ENCODE measurements around the gene PITRM1.
"Not testable (repeated sequence)": the region's sequence is repeated elsewhere in the genome, so short reads cannot be mapped to it uniquely, and the experiment has no call there.

The PITRM1 gene, protein sequence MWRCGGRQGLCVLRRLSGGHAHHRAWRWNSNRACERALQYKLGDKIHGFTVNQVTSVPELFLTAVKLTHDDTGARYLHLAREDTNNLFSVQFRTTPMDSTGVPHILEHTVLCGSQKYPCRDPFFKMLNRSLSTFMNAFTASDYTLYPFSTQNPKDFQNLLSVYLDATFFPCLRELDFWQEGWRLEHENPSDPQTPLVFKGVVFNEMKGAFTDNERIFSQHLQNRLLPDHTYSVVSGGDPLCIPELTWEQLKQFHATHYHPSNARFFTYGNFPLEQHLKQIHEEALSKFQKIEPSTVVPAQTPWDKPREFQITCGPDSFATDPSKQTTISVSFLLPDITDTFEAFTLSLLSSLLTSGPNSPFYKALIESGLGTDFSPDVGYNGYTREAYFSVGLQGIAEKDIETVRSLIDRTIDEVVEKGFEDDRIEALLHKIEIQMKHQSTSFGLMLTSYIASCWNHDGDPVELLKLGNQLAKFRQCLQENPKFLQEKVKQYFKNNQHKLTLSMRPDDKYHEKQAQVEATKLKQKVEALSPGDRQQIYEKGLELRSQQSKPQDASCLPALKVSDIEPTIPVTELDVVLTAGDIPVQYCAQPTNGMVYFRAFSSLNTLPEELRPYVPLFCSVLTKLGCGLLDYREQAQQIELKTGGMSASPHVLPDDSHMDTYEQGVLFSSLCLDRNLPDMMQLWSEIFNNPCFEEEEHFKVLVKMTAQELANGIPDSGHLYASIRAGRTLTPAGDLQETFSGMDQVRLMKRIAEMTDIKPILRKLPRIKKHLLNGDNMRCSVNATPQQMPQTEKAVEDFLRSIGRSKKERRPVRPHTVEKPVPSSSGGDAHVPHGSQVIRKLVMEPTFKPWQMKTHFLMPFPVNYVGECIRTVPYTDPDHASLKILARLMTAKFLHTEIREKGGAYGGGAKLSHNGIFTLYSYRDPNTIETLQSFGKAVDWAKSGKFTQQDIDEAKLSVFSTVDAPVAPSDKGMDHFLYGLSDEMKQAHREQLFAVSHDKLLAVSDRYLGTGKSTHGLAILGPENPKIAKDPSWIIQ

DNA sequence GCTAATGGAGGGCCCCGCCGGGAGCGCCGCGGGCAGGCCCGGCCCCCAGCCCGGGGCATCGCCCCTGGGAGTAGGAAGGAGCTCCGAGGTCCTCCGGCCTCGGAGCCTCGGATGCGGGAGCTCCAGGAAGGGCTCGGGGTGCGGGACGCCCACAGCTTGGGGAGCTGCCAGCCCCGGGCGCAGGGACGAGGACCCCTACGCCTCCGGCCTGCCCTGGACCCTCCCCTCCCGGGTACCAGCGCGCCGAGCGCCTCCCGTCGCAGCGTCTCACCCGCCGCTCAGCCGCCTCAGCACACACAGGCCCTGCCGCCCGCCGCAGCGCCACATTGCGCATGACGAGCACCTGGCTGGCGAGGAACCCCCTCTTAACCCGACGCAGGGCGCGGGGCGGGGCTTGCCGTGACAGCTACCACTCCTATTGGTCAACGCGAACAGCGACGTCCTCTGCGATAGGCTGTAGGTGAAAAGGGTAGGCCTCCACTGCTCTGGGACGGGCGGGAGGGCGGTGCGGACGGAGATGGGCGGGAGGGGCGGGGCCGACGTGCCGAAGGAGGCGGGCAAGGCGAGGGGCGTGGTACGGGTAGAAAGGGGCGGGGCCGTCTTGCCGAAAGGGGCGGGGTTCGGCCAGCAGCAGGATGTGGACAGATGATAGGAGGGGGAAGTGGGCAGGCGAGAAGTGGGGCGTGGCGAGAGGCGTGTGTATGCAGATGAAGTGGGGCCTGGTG lies at the start of gene PITRM1:
Gene PITRM1, minus strand, starts transcription at position 337 of the 725 bp plus-strand sequence. Its CDS starts 10 bp downstream, at position 327.
- peak; percentile 97 for DNase-seq

DNA sequence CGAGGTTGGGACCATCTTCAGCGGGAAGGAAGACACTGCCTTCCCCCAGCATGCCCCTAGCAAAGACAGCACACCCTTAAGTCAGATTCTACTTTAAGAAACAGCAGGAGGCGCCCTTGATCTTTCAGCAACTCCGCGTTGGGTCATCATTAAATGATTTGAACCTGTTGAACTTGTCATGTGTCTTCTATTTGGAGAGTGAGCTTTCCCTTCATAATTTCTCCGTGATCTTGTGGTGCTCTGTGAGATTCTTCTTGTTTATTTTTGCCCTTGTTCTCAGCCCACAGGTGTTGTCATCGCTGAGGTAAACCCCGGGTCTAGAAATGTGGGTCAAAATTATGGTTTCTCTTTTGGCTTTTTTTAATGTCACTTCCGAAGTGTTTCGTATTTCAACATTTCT lies 49.5 kb upstream of the PITRM1 start:
- no peak for DNase-seq

DNA sequence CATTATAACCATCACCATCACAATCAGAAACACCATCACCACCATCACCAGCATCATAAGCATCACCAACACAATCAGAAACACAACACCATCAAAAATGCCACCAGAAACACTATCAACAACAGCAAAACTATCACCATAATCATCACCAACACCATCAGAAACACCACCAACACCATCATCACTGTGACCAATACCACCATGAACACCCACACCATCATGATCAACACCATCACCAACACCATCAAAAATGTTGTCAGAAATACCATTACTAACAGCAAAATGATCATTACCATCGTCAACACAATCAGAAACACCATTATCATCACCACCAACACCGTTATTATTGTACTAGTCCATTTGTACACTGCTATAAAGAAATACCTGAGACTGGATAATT lies 49.0 kb upstream of the PITRM1 start:
- DNase-seq, result not testable (repeated sequence)

DNA sequence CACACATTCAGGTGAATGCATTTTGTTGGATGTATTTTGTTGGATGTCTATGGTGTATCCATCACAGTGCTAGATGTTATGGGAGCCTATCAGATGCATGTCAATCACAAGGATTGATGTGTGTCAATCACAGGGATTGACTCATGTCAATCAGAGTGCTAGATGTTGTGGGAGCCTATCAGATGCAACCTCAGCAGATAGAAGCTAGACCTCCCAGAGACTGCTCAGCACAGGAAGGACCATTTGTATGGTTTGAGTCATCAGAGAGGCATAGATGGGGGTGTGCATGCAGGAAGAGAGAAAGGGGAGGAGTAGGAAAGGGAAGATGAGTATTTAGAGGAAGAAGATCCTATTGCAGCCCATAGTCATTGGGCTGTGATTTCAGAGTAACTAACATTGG lies 48.3 kb upstream of the PITRM1 start:
- DNase-seq, result no peak

DNA sequence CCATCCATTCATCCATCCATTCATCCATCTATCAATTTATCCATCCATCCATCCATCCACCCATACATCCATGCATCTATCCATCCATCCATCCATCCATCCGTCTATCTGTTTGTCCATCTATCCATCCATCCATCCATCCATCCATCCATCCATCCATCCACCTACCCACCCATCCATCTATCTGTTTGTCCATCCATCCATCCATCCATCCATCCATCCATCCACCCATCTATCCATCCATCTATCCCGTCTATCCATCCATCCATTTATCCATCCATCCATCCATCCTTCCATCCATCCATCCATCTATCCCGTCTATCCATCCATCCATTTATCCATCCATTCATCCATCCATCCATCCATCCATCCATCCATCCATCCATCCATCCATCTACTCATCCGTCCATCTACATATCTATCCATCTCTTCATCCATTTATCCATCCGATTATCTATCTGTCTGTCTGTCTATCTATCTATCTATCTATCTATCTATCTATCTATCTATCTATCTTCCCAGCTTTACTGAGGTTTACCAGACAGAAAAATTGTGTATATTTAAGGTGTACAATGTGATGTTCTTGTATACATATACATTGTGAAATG lies 46.5 kb upstream of the PITRM1 start:
- not testable (repeated sequence) for DNase-seq

DNA sequence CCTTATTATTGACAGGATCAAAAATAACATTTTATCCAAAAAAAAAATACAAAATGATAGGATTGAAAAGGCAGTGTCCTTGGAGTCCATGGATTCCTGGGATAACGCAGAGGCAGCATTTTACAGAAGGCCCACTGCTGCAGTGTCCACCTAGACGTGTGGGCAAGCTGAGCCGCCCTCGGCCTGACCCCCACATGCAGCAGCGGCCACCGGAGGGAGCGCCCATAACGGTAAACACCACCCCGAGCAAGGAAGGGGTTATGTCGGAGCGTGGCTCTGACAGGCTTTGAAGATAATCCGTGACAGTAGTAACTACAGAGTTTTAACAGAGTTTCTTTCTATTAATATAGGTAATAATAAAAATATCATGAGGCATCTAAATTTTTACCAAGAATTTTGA lies 45.3 kb upstream of the PITRM1 start:
- no peak for DNase-seq

DNA sequence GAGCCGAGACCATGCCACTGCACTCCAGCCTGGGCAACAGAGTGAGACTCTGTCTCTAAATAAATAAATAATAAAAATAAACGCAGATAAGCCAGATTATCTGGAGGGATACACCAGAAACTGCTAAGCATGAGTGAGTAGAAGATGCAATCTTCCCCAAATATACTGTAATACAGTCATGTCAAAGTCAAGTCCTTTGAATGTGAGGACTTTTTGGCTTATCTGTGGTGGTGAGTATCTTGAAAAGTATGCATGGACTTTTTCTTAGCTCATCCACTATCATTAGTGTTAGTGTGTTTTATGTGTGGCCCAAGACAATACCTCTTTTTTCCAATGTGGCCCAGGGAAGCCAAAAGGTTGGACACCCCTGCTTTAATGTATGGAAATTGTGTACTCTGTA lies 44.7 kb upstream of the PITRM1 start:
- no peak for DNase-seq

DNA sequence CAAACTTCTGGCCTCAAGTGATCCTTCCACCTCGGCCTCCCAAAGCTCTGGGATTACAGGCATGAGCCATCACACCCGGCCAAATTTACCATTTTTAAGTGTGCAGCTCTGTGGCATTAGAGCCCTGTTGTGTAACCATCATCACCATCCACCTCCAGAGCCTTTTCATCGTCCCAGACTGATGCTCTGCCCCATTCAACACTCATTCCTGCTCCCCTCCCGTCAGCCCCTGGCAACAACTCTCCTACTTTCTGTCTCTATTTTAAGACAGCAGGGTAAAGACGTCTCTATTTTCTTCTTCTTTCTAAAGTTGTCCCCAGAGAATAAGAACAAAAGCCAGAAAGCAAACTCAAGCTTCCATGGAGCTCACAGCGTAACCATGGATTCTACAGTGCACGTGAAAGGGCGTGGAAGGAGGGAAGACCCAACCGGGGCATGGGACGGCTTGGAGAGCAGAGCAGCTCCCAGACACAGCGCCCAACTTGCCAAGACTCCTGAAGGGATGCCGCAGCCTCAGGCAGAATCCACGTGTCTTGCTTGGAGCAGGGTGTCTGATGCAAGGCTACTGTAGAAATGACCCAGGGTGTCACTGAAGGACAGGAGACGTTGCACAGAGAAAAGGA lies 42.7 kb upstream of the PITRM1 start:
- DNase-seq, result no peak

DNA sequence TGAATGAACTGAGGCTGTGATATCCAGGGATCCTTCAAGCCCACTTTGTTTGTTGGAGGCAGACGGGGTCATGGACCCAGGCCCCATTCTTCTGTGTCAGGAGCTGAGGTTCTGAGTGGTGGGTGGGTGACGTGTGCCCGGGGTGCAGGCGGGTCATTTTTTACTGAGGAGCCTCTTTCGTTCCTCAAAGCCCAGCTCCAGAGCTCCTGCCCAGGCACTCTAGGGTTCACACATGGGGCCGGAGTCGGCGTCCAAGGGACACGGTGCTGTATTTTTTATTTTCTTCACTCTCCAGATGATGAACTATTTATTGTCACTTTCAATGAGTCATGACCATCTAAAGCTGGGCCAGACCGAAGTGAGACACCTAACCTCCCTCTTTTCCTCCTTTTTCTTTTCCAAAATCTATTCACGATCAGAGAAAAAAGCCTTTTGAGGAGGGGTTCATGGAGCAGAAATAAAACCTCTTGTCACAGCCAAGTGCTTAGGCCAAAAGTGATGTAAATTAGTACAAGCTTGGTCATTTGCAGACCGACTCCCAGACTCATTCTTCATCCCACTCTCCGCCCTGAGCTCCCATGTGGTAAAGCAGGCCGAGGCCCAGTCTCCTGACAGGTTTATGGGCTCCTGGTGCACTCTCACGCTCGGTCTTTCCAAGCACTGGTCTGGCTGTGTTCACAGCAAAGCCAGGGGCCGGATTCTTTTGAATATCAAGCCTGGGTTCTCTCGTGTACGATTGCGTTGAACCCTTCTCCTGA lies 41.4 kb upstream of the PITRM1 start:
- no peak for DNase-seq

DNA sequence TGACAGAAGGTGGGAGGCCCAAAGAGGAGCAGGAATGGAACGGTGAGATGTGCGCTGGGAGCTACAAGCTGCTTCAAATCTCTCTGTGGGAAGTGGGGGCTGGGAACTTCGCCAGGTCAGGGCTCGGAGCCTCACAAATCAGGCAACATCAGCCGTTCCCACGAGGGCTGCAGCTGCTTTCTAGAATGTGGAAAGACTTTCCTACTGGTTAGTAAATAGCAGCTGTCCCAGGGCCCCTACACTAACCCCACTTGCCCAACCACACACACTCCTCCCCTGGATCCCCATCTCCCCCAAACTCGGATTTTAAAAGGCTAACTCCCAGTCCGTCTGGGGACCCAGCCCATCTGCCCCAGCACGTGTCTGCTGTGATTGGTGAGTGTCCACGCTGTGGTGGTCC lies 40.6 kb upstream of the PITRM1 start:
- no peak for DNase-seq

DNA sequence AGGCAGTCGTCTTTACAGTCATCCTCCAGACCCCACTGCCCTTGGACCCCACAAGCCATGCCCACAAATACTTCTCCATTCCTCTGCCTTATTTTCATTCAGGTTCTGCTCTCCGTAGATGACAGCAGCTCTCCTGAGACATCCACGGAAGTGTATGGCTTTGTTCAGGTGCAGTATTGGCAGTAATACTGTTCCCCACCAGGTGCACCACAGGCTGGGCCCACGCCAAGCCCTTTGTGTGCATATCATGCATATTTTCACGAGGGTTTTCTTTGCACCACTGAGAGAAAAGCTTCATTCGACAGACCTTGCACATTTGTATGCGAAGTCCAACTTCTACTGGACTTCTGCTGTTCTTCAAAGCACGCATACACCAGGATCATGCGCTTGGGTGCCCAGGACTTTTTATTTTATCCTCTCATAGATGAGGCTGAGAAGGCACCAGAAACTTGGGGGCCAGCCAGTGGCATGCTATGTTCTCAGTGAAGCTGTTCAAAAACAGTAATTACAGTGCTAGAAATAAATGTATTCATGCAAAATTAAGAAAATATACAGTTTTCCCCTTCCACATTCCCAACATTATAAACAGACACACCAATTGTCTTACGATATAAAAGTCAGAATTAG lies 37.8 kb upstream of the PITRM1 start:
- DNase-seq, result peak; percentile 28

DNA sequence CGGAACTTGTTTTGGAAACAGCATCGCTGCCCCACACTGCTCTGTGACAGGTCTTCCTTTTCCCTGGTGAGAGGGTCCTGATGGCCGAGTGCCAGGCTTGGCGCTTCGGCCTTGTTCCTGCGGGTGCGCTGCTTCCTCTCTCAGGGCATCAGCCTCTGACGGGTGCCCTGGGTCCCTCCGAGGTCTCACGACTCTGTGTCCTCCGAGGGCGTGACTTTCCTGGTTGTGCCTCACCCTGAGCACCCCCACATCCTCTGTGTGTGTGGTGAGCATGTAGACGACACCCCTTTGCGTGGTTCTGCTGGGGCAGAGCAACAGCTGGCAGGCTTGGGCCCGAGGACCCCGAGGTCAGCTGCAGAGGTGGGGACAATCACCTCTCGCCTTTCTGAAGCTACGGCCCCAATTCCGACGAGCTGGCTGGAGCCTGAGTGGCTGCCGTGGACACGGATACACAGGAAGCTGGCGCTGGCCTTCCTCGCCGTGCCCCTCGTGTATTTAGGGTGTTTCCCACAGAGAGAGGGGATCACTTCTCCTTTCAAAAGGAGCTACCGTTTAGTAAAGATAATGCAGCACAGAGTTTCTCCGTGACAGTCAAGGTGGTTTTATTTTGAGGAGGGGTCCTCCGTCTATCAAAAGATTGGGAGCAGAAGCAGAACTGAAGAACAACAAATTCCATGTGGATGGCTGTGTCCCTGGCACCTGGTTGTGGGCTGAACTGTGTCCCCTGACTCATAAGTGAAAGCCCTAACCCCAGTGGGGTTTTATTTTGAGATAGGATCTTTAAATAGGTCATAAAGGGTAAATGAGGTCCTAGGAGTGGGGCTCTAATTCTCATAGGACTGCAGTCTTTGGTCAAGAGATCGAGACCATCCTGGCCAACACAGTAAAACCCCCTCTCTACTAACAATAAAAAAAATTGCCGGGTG lies 36.2 kb upstream of the PITRM1 start:
- no peak for DNase-seq

DNA sequence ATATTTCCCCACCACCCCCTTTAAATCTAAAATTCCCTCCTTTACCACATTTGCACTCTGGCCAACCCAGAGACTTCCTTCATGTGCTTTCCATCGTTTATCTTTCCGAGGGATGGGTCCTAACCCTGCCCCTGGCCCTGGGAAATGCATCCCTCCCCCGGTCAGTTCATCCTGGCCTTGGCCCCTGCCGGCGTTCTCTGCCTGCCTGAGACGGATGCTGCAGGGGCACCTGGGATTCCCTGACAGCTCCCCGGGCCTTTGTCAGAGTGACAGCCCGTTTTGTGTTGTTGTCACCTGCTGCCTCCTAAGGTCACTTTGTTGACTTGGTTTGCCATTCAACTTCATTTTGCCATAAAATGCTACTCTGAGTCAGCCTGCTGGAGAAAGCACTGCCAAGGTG lies 34.8 kb upstream of the PITRM1 start:
- DNase-seq, result no peak

DNA sequence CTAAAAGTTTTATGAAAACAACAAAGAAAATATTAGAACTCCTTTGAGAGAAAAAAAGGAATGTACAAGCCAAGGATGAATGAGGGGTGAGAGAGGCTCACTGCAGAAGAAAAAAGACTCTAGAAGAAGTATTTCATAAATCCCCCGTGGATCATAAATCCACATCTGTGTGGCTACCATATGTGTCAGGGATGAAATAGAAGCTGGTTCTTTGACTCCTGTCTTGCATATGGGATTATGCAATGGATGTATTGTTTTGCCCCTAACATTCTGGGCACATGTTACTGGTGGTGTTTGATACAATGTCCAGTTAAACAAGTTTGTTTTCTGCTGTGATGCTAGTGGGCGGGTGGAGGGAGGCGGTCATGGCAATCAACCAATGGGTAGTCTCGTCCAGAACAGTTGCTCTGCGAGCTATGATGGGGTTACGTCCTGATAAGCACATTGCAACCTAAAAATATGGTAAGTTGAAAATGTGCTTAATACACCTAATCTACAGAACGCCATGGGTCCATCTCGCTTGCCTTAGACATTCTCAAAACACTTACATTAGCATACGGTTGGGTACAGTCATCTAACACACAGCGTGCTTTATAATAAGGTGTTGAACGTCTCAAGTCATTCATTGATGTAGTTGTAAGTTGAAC lies 34.1 kb upstream of the PITRM1 start:
- DNase-seq, result no peak

DNA sequence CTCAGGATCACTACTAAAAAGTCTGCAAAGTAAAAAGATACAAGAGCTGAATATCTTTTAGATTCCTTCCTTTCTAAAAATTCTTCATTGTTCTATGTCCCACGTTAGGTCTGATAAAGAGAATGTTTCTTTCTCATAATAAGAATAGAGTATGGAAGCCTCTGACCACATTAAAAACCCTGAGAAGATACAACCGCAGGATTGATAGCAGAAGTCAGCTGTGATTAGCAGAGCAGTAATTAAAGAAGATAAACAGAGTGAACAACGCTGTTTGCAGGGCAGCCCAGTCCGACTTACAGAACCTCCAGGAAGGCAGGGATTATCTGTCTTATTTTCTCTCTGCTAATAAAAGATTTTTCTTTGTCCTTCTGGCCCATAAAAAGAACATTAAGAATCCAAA lies 31.4 kb upstream of the PITRM1 start:
- no peak for DNase-seq

DNA sequence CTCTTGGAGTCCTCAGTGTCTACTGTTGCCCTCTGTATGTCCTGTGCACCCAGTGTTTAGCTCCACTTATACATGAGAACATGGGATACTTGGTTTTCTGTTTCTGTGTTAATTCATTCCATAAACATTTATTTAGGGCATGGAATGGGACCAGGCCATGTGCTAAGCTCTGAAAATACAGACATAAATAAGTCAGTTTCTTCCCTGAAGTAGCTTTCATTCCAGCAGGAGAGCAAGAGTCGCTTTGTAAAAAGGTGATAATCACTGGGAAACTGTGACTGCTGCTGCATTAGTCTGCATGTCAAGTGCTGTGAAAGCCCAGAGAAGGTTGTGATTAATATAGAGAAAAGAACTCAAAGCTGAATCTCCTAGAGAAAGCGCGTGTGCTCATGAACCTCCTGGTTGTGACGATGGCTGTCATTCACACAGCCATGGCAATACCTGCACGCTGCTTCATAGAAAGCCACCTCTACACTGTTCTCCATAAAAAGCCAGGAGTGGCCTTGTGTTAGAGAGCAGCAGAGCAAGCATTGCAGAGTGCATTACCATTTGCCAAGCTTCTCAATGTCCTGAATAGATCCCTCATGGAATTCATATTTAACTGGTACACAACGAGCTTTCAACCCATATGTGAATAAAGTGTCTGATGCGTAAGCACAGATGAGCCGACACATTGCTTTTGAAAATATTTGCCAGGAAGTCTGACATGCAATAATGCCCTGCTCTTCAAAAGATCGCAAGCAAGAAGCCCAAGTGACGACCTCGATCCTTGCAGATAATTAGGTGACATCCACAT lies 30.6 kb upstream of the PITRM1 start:
- no peak for DNase-seq

DNA sequence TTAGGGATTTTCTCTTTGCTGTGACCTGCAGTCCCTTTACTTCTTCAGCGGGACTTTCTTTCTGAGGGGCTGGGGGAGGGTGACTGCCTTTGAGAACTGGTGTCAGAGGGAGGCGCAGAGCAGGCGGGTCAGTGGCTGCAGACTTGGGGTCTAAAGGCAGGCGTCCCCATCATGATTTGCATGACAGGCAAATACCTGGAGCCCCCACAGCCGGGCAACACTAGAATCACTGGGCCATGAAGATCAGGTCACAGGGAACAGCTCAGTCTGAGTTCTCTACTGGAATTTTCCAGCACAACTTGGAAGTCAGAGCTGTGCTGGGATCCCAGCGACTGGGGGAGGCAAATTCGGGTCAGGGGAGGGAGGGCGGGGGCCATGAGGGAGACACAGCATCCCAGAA lies 29.2 kb upstream of the PITRM1 start:
- DNase-seq, result no peak

DNA sequence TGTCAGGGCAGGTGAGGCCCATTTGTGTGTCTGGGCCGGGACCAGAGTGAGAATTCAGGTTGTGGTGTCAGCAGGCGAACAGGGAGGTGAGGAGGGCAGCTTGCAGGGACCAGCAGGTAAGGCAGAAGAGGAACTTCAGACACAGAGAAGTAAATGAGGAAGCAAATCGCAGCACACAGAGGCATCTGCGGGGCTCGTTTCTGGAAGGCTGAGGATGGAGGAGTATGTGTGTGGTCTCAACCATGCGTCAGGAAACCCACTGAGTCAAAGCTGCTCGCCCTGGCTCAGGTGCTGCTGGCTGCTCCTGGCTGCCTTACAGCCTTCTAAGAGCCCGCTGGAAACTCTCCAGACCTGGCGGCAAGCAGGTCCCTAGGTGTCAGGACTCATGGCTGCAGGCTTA lies 26.9 kb upstream of the PITRM1 start:
- DNase-seq, result no peak
